Measurements from ENCODE around the gene MITF. TPM values are rescaled to one million over a fixed set of nuclear protein-coding genes. Genes with fewer than 3 reads are reported as not detected.

MITF gene
- total and polyA plus RNA-seq, 12 donors, result 15.1 to 101 (median 81.7) TPM

DNA sequence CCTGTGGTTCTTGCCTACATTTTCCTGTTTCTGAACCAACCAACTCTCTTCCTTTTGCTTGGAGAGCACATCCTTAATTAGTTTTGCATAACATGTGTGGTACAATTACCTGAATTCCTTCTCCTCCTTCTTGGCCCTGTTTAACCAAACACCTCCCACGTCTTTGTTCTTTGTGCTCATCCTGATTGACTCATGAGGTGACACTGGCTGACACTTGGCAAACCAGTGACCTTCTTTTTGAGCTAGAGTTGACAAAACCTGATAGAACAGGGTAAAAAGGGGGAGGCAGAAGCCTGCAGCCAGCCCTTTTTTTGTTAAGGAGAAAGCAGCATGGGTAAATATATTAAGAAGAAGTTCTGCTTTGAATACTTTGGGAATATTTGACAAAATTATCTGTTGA is 161.1 kb downstream of the MITF start:
- no peaks in the 10 kb centered on the region for H3K27me3 ChIP-seq
- H3K4me3 ChIP-seq, result no peak overlapping the region
- intact Hi-C loops (cut with DNase I), result no loop called here
- ATAC-seq, result no peak
- no peaks in the 10 kb centered on the region for H3K36me3 ChIP-seq
- WGBS, 2 donors, result 47 to 48% methylated on average over 1 of the region's 1 CpG
- H3K4me1 ChIP-seq, result peaks cover 0 to 39% (median 15%) of the 10 kb centered on the region in 9 donors
- H3K9me3 ChIP-seq, result no peaks in the 10 kb centered on the region
- DNase-seq, result no peak
- TF ChIP-seq, protein P1, sequence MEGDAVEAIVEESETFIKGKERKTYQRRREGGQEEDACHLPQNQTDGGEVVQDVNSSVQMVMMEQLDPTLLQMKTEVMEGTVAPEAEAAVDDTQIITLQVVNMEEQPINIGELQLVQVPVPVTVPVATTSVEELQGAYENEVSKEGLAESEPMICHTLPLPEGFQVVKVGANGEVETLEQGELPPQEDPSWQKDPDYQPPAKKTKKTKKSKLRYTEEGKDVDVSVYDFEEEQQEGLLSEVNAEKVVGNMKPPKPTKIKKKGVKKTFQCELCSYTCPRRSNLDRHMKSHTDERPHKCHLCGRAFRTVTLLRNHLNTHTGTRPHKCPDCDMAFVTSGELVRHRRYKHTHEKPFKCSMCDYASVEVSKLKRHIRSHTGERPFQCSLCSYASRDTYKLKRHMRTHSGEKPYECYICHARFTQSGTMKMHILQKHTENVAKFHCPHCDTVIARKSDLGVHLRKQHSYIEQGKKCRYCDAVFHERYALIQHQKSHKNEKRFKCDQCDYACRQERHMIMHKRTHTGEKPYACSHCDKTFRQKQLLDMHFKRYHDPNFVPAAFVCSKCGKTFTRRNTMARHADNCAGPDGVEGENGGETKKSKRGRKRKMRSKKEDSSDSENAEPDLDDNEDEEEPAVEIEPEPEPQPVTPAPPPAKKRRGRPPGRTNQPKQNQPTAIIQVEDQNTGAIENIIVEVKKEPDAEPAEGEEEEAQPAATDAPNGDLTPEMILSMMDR (IDR thresholded peaks at IDR 0.05), result no peak
- no peak overlapping the region for H3K27ac ChIP-seq

DNA sequence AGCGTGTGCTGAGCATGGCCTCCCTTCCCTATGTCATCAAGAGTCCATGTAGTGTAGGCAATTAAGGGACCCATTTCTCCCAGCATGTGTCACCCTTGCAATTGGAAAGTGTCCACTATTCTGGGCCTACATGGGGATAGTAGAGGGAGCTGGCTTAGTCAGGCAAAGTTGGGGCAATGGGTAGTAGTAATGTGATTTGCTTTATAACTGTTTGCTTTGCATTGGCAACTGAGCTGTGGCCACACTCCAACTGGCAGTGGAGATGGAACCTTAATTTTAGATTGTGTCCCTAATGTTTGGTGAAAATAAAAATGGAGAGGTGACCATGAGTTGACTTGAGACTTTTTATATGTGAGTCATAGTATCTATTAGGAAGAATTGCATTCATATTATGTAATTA is 162.5 kb downstream of the MITF start:
- ATAC-seq (peak in 5 of 8 donors; percentile 23 to 60 (median 36)), DNase-seq (peak in 1 of 2 donors; percentile 21)
- H3K4me1 ChIP-seq, result peaks cover 0 to 47% (median 18%) of the 10 kb centered on the region in 9 donors
- peak overlapping the region in 3 of 10 donors; percentile 9 to 19 (median 10) for H3K27ac ChIP-seq
- H3K36me3 ChIP-seq, result no peaks in the 10 kb centered on the region
- H3K9me3 ChIP-seq, result no peaks in the 10 kb centered on the region
- H3K27me3 ChIP-seq, result no peaks in the 10 kb centered on the region
- intact Hi-C loops (cut with DNase I), result no loop called here
- TF ChIP-seq, protein P1 (IDR thresholded peaks at IDR 0.05), result no peak
- 98 to 100% methylated on average over 1 of the region's 1 CpG for WGBS, 2 donors
- no peak overlapping the region for H3K4me3 ChIP-seq

DNA sequence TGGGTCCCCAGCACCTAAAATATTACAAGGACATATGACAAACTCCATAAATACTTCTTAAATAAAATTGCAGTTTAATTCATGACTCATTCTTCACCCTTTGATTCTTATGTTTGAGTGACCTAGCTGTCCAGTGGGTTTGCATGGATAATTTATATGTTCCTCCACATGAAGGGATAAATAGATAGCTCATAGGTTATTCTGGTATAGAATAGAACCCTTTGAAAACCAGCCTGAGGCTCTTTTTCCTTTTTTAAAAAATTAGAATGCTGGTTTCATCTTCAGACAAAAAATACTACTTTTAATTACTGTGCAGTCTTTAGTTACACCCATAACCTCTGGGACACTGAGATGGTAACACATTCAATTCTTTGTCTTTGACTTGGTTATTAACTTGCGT is 163.1 kb downstream of the MITF start:
- 80 to 85% methylated on average over 1 of the region's 1 CpG for WGBS, 2 donors
- Histone ChIP-seq H3K27me3 (no peaks in the 10 kb centered on the region), H3K9me3 (no peaks in the 10 kb centered on the region), H3K4me1 (peaks cover 0 to 52% (median 18%) of the 10 kb centered on the region in 9 donors), H3K36me3 (no peaks in the 10 kb centered on the region), H3K4me3 (no peak overlapping the region), H3K27ac (peak overlapping the region in 3 of 10 donors; percentile 9 to 28 (median 19))
- TF ChIP-seq, protein P1 (IDR thresholded peaks at IDR 0.05), result no peak
- ATAC-seq (no peak), DNase-seq (no peak)
- intact Hi-C loops (cut with DNase I), result no loop called here

- peaks cover 0 to 47% (median 12%) of the 10 kb centered on the region in 9 donors for H3K4me1 ChIP-seq
- 69 to 88% methylated on average over 2 of the region's 2 CpGs for WGBS, 2 donors
- intact Hi-C loops (cut with DNase I), result no loop called here
Observed at GRCh38 chr3:69906351-69906966, 167.2 kb downstream of the MITF start.

More at GRCh38 chr3:69906351-69906966, 167.2 kb downstream of the MITF start:
- Histone ChIP-seq H3K27ac (peak overlapping the region in 2 of 10 donors; percentile 26 to 38), H3K9me3 (peaks cover 0 to 6% (median 0%) of the 10 kb centered on the region in 11 donors), H3K4me3 (no peak overlapping the region), H3K27me3 (no peaks in the 10 kb centered on the region), H3K36me3 (no peaks in the 10 kb centered on the region)
- DNase-seq (no peak), ATAC-seq (no peak)
- TF ChIP-seq, protein P1 (IDR thresholded peaks at IDR 0.05), result no peak
